22Rv1 (cell line): ENCODE results near the gene CCR6.

Experiments used
- CTCF ChIP-seq: fragments of 450-650 bp; IDR thresholded peaks from 2 replicates; pipeline ENCODE4 v1.5.1; 2017; ENCODE audit warnings: mild to moderate bottlenecking
- ZFX ChIP-seq: fragments of 450-650 bp; IDR thresholded peaks from 2 replicates; pipeline ENCODE4 v1.6.1; 2017; ENCODE audit warnings: antibody characterized with exemption, borderline replicate concordance

- TF ChIP-seq CTCF (no peak), ZFX (no peak)
Measured at GRCh38 chr6:167151648-167152047, 28.8 kb downstream of the CCR6 start.
